Hepatocyte (in vitro differentiated cells): ENCODE measurements around the gene SPON1.

ENCODE experiments used
- CTCF ChIP-seq: fragments of 200-600 bp; sonication (generic); IDR thresholded peaks from 2 replicates; pipeline ENCODE4 v1.5.1; 2016; ENCODE audit warnings: antibody characterized with exemption, mild to moderate bottlenecking; ENCODE audit not compliant: poor library complexity
- EZH2 ChIP-seq: fragments of 200-600 bp; sonication (generic); IDR thresholded peaks from 2 replicates; pipeline ENCODE4 v1.6.1; 2016; ENCODE audit warnings: antibody characterized with exemption, mild to moderate bottlenecking, borderline replicate concordance

DNA sequence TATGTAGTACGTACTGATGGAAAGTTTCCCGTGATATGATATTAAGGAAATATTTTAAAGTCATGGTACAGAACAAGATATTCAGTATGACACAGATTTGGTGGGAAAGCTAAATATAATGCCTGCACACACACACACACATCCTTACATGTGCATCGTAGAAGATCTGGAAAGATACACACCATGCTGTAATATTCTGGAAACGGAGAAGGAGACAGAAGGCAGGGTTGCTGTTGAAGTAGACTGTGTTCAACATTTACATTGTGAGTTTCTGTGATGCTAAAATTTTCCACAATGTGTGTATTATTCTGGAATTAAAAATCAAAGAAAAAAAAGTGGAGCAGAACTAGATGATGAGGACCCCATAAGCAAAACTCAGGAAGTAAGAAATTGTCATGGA is 278.4 kb downstream of the SPON1 start:
- no peak for TF ChIP-seq CTCF
- TF ChIP-seq EZH2, result no peak
